ENCODE data around the gene ZFX. TPM values are rescaled to one million over a fixed set of nuclear protein-coding genes. Genes with fewer than 3 reads are reported as not detected.

Gene ZFX
- total RNA-seq, 1 donor from 2014 or later: 59.1 TPM

GRCh38 chrX:24166078-24166477, 16.5 kb downstream of the ZFX start:
- H3K4me3 Mint-ChIP-seq: no peak overlapping the region
- H4K20me1 ChIP-seq (ENCODE audit: low read depth): peaks cover 77% of the 10 kb centered on the region
- TF ChIP-seq EZH2 (IDR thresholded peaks at IDR 0.05) (no peak), EZH2phosphoT487 (IDR thresholded peaks at IDR 0.05) (no peak), CTCF (IDR thresholded peaks at IDR 0.05) (no peak)
- no peak overlapping the region for H3K9ac ChIP-seq
- H3K4me3 ChIP-seq: no peak overlapping the region
- no peak for DNase-seq (ENCODE audit: low spot score)
- H3K27ac Mint-ChIP-seq: no peak overlapping the region
- no peaks in the 10 kb centered on the region for H3K9me3 Mint-ChIP-seq
- no peaks in the 10 kb centered on the region for H3K9me3 ChIP-seq (ENCODE audit: low read depth)
- peaks cover 44% of the 10 kb centered on the region for H3K4me1 ChIP-seq
- peaks cover 21% of the 10 kb centered on the region for H3K36me3 Mint-ChIP-seq
- H3K4me1 Mint-ChIP-seq: peaks cover 15% of the 10 kb centered on the region
- H3K27ac ChIP-seq: no peak overlapping the region
- H3K4me2 ChIP-seq: peak overlapping the region; percentile 16
- no peaks in the 10 kb centered on the region for H3K27me3 ChIP-seq
- peaks cover 7% of the 10 kb centered on the region for H3F3A ChIP-seq (ENCODE audit: low read depth)
- peaks cover 100% of the 10 kb centered on the region for H3K79me2 ChIP-seq (ENCODE audit: low read depth)
- no peak overlapping the region for H2AFZ ChIP-seq (replicated peaks)
- H3K36me3 ChIP-seq: no peaks in the 10 kb centered on the region
- no peaks in the 10 kb centered on the region for H3K27me3 Mint-ChIP-seq (ENCODE audit: insufficient read depth, low read depth)

GRCh38 chrX:24167719-24168472, 18.4 kb downstream of the ZFX start:
- Histone ChIP-seq H3F3A (ENCODE audit: low read depth) (peaks cover 2% of the 10 kb centered on the region), H3K9me3 (ENCODE audit: low read depth) (no peaks in the 10 kb centered on the region), H3K27ac (no peak overlapping the region), H2AFZ (replicated peaks) (no peak overlapping the region), H4K20me1 (ENCODE audit: low read depth) (peaks cover 66% of the 10 kb centered on the region), H3K79me2 (ENCODE audit: low read depth) (peaks cover 100% of the 10 kb centered on the region), H3K4me2 (no peak overlapping the region), H3K4me3 (no peak overlapping the region), H3K9ac (no peak overlapping the region), H3K36me3 (peaks cover 6% of the 10 kb centered on the region), H3K27me3 (no peaks in the 10 kb centered on the region), H3K4me1 (peaks cover 34% of the 10 kb centered on the region)
- H3K4me3 Mint-ChIP-seq: no peak overlapping the region
- no peaks in the 10 kb centered on the region for H3K27me3 Mint-ChIP-seq (ENCODE audit: insufficient read depth, low read depth)
- TF ChIP-seq EZH2 (IDR thresholded peaks at IDR 0.05): no peak
- TF ChIP-seq CTCF (IDR thresholded peaks at IDR 0.05): no peak
- no peak for TF ChIP-seq EZH2phosphoT487 (IDR thresholded peaks at IDR 0.05)
- H3K4me1 Mint-ChIP-seq: peaks cover 12% of the 10 kb centered on the region
- no peak for DNase-seq (ENCODE audit: low spot score)
- peaks cover 23% of the 10 kb centered on the region for H3K36me3 Mint-ChIP-seq
- H3K9me3 Mint-ChIP-seq: no peaks in the 10 kb centered on the region
- H3K27ac Mint-ChIP-seq: no peak overlapping the region

- Histone ChIP-seq H3K4me3 (no peak overlapping the region), H4K20me1 (ENCODE audit: low read depth) (peaks cover 61% of the 10 kb centered on the region), H3F3A (ENCODE audit: low read depth) (peaks cover 2% of the 10 kb centered on the region), H2AFZ (replicated peaks) (no peak overlapping the region), H3K9me3 (ENCODE audit: low read depth) (no peaks in the 10 kb centered on the region), H3K79me2 (ENCODE audit: low read depth) (peaks cover 100% of the 10 kb centered on the region), H3K27me3 (no peaks in the 10 kb centered on the region), H3K4me1 (peaks cover 34% of the 10 kb centered on the region), H3K36me3 (peaks cover 13% of the 10 kb centered on the region), H3K4me2 (no peak overlapping the region), H3K27ac (peak overlapping the region; percentile 39), H3K9ac (no peak overlapping the region)
- Mint-ChIP-seq H3K27me3 (ENCODE audit: insufficient read depth, low read depth) (no peaks in the 10 kb centered on the region), H3K36me3 (peaks cover 27% of the 10 kb centered on the region), H3K27ac (no peak overlapping the region), H3K4me3 (no peak overlapping the region), H3K9me3 (no peaks in the 10 kb centered on the region), H3K4me1 (peaks cover 10% of the 10 kb centered on the region)
- TF ChIP-seq CTCF (IDR thresholded peaks at IDR 0.05) (no peak), EZH2 (IDR thresholded peaks at IDR 0.05) (no peak), EZH2phosphoT487 (IDR thresholded peaks at IDR 0.05) (no peak)
- no peak for DNase-seq (ENCODE audit: low spot score)
Measured at GRCh38 chrX:24168807-24169206, 19.3 kb downstream of the ZFX start.

All from neural progenitor cell (in vitro differentiated cells).